Uterus (tissue), 2 donors: ENCODE results near the gene HPGD.

Experiments used
- POLR2A ChIP-seq, 2 donors: fragments of 450-650 bp; IDR thresholded peaks; one replicate each; pipeline ENCODE4 v1.6.1; 2016; ENCODE audit warnings: antibody characterized with exemption in 2 of 2, mild to moderate bottlenecking in 1 of 2, moderate library complexity in 1 of 2
- TF ChIP-seq, protein P1 (sequence below), 4 experiments: fragments of 200-600 bp in 2 of 4; fragments of 450-650 bp in 2 of 4; sonication (generic) in 2 of 4; IDR thresholded peaks; one replicate each; pipeline ENCODE4 v1.5.1; 2016 to 2019; ENCODE audit warnings: antibody characterized with exemption in 4 of 4, mild to moderate bottlenecking in 2 of 4, moderate library complexity in 1 of 4

- TF ChIP-seq, protein P1, sequence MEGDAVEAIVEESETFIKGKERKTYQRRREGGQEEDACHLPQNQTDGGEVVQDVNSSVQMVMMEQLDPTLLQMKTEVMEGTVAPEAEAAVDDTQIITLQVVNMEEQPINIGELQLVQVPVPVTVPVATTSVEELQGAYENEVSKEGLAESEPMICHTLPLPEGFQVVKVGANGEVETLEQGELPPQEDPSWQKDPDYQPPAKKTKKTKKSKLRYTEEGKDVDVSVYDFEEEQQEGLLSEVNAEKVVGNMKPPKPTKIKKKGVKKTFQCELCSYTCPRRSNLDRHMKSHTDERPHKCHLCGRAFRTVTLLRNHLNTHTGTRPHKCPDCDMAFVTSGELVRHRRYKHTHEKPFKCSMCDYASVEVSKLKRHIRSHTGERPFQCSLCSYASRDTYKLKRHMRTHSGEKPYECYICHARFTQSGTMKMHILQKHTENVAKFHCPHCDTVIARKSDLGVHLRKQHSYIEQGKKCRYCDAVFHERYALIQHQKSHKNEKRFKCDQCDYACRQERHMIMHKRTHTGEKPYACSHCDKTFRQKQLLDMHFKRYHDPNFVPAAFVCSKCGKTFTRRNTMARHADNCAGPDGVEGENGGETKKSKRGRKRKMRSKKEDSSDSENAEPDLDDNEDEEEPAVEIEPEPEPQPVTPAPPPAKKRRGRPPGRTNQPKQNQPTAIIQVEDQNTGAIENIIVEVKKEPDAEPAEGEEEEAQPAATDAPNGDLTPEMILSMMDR (IDR thresholded peaks at IDR 0.05) = no peak
- no peak for TF ChIP-seq POLR2A (IDR thresholded peaks at IDR 0.05)
Measured at GRCh38 chr4:174449152-174449551, 73.1 kb downstream of the HPGD start.
